NCI-H524 (cell line): ENCODE results near the gene ZIC4.

ENCODE experiments used
- DNase-seq, 2 experiments: peaks; one replicate each; lab custom pipeline; 2025; lab: John Stamatoyannopoulos, UW

Gene ZIC4

DNA sequence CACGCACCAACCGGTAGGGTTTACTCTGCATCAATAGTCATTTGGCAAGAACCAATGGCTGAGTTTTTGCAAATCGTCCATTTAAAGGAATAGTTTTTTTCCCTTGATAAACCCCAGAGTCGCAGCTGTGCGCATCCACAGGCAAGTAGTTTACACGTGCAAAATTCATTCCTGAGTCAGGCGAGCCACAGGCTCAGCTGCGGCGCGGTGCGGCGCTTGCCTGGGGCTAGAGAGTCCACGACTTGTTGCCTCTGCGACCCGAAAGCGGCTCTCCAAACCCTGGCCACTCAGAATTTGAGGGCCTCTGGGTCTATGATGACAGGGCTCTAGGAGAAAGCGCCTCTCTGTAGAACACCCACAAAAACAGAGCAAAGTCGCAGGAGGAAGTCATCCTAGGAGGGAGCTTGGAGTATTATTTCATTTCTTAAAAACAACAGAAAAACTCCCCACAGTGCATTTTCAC lies 36.7 kb downstream of the ZIC4 start:
- peak in 1 of 2 experiments; percentile 20 for DNase-seq

GRCh38 chr3:147369231-147369630 lies 37.1 kb downstream of the ZIC4 start:
- DNase-seq, result peak in 1 of 2 experiments; percentile 20

- no peak for DNase-seq
Measured at GRCh38 chr3:147368561-147369221, 37.7 kb downstream of the ZIC4 start.

DNA sequence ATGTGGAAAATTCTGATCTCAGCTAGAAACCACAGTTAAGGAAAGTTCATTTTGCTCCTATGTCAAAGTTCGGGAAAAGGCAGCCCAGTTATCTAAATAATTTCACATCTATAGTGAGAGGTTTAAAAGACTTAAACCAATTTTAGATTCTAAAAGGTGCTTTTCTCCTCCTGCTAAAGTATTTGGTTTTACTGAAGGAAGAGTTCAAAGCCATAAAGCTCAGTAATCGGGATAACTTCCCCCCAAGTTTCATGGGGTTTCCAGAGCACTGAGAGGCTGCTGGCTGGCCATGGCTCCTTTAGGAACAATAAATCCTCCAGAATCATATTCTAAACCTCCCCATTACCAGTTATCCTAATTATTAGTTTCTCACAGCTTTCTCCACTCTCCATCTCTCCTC lies 38.2 kb downstream of the ZIC4 start:
- DNase-seq, result no peak

GRCh38 chr3:147367676-147368075 lies 38.7 kb downstream of the ZIC4 start:
- no peak for DNase-seq

GRCh38 chr3:147365196-147366115 lies 40.9 kb downstream of the ZIC4 start:
- no peak for DNase-seq

GRCh38 chr3:147364771-147365170 lies 41.6 kb downstream of the ZIC4 start:
- DNase-seq, result no peak

- peak; percentile 31 to 70 for DNase-seq
Measured at GRCh38 chr3:147361454-147362420, 44.6 kb downstream of the ZIC4 start.

DNA sequence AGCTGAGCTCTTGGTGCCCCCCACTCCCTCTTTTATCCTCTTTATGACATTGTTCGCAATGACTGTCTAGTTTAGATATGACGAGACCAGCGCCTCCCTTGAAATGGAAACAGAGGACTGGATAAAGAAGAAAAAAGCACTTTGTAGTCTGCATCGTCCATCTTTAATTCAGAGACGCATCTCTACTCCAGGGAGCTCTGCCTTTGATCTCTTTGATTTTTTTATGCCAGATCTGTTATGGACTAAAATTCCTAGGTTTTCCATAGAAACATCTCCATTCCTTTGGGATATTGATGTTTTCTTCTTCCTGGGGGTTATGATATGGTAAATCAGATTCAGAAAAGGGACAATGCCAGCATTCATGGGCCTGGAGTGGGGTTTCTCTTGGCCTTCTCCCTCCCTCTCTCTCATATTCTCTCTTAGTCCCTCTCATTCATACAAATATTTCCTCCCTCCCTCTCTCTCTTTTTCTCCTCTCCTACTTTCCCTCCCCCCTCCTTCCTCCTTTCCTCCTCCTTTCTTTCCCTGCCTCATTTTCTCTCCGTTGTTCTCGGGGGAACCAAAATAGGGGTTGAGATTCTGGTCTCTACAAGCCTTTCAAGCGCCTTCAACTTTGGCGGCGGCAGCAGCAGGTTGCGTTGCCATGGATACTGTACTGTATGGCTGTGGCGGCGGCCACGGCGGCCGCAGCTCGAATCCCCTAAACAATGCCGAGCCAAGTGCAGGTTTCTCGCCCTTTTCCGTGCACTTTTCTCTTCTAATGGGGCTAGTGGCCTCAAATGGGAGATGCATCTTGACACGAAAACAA lies 45.5 kb downstream of the ZIC4 start:
- DNase-seq, result peak; percentile 35 to 81

GRCh38 chr3:147360051-147360439 lies 46.3 kb downstream of the ZIC4 start:
- DNase-seq, result no peak

GRCh38 chr3:147359177-147360050 lies 46.9 kb downstream of the ZIC4 start:
- no peak for DNase-seq

- no peak for DNase-seq
Measured at GRCh38 chr3:147358144-147358992, 48.0 kb downstream of the ZIC4 start.

DNA sequence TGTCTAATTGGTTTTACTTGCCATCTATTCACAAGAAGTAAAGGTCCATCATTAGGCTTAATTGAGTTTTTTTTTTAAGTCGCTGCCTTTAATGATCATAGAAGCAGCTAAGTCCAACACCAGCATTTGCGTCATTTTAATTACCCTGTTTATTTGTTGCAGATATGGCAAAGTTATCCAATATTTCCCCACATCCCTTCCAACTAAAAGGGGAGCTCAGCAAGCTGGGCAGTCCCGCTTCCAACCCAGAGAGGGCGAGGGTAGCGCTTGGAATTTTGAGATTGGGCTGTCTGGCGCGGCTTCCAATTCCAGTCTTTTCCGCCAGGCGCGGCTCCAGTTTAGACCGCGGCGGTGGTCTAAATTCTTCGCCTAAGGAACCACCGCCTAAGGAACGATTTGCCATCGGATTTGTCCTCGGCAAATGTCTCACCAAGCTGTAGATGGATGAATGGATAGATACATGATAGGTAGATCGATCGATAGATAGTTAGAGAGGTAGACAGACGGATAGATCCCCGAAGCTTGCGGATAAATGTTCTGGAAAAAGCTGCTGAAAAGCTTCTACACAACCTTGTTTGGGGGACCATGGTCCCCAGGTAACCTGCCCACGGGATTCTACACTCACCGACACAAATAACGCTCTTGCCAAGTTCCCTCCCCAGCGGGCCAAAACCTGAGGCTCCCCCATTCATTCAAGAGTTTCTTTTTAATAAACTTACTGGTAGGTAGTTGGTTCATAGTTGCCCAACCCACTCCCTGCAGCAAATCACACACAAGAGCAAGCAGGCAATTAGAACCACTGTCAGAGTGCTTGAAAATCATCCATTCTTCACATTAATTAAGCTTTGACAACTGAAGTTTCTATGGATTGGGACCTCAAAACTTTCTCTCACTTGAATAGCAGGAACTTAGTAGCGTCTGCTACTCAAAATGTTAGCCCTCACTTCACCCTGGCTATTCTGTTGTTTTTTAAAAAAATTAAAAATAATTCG lies 49.1 kb downstream of the ZIC4 start:
- DNase-seq, result no peak

GRCh38 chr3:147356145-147356908 lies 50.0 kb downstream of the ZIC4 start:
- no peak for DNase-seq

GRCh38 chr3:147355753-147356090 lies 50.6 kb downstream of the ZIC4 start:
- no peak for DNase-seq

DNA sequence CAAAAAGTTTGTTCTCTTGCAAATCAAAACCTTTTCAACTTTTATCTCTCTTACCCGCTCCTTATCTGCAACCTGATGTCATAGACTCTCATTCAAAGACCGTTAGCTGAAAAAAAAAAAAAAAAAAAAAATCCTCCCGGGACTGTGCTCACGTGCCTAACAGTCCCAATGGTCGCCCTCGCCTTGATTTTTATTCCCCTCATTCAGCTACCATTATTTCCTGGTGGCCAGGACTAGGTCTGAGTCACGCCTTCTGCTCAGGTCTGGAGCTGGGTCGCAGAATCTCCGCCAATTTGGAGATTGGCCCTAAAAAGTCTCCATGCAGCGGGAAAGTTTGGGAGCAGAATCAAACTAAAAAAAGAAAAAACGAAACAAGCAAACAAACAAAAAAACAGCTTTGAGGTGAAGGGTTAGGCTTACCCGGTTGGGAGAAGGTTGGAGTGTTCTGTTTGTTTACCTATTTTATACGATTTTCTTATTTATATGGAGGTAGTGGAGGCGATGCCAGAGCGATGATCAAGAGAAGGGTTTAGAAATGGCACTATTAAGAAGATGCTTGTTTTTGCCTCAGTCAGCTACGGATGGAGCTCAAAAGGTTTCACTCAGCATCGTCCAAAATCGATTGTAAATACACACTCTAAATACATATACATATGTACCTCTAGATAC lies 51.1 kb downstream of the ZIC4 start:
- DNase-seq, result no peak

DNA sequence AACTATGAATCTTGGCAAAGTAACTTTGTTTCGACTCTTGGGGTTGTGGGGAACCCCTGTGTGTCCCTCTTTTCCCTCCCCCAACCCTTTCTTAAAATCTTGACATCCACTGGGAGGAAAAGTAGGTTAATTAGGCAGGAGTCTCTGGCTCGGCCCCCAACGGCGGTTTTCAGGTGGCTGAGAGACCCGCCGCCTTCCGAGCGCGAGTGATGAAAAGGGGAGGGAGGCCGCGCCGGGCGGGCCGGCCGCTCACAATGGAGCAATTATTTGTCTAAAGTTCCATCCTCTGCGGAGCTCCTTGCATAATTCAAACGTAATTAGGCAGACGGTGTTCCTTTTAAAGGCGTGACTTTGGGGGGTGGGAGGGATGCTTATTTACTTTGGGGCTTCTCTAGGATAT lies 51.7 kb downstream of the ZIC4 start:
- DNase-seq, result peak; percentile 28 to 67
